GM12878 (cell line): ENCODE measurements around the gene NOL4L. TPM values are rescaled to one million over a fixed set of nuclear protein-coding genes. Genes with fewer than 3 reads are reported as not detected.

ENCODE experiments used
- BACH1 ChIP-seq: fragments of 450-650 bp; IDR thresholded peaks from 2 replicates; pipeline ENCODE4 v1.6.1; 2017; ENCODE audit warnings: mild to moderate bottlenecking, borderline replicate concordance
- BCLAF1 ChIP-seq: fragments of 450-650 bp; IDR thresholded peaks from 2 replicates; pipeline ENCODE4 v1.6.1; 2017; ENCODE audit warnings: antibody characterized with exemption, mild to moderate bottlenecking, moderate library complexity
- CBFB ChIP-seq: IDR thresholded peaks from 2 replicates; pipeline ENCODE4 v1.6.1; 2016; ENCODE audit warnings: antibody characterized with exemption, low read depth
- CBX5 ChIP-seq: sonication (generic); IDR thresholded peaks from 2 replicates; pipeline ENCODE4 v1.6.1; 2016; ENCODE audit warnings: low read depth, moderate library complexity, mild to moderate bottlenecking, inconsistent platforms
- ELK1 ChIP-seq: IDR thresholded peaks from 2 replicates; pipeline ENCODE4 v1.6.1; 2012; ENCODE audit warnings: low read depth, low read length, improper control_type of control experiment
- EZH2 ChIP-seq: IDR thresholded peaks from 2 replicates; pipeline ENCODE4 v1.6.1; 2012; ENCODE audit warnings: low read depth, mild to moderate bottlenecking, control low read depth, inconsistent platforms, low read length, borderline replicate concordance; ENCODE audit not compliant: control insufficient read depth
- HSF1 ChIP-seq: fragments of 150-350 bp; IDR thresholded peaks from 2 replicates; pipeline ENCODE4 v1.6.1; 2014; ENCODE audit warnings: mild to moderate bottlenecking, low read depth, low read length
- IKZF2 ChIP-seq, 2 experiments: fragments of 450-650 bp; IDR thresholded peaks; 2 replicates each; pipeline ENCODE4 v1.6.1; 2017; ENCODE audit warnings: mild to moderate bottlenecking in 2 of 2, moderate library complexity in 2 of 2
- MXI1 ChIP-seq: fragments of 150-350 bp; IDR thresholded peaks from 2 replicates; pipeline ENCODE4 v1.6.1; 2011; ENCODE audit warnings: low read depth, mild to moderate bottlenecking, inconsistent platforms, low read length, improper control_type of control experiment
- PAX5 ChIP-seq: IDR thresholded peaks from 2 replicates; pipeline ENCODE4 v1.6.1; 2011; ENCODE audit warnings: low read depth, low read length, borderline replicate concordance
- PML ChIP-seq: IDR thresholded peaks from 2 replicates; pipeline ENCODE4 v1.6.1; 2012; ENCODE audit warnings: low read length, inconsistent platforms
- POU2F2 ChIP-seq: IDR thresholded peaks from 3 replicates; pipeline ENCODE4 v1.6.1; 2011; ENCODE audit warnings: low read depth, mild to moderate bottlenecking, low read length, borderline replicate concordance
- SIN3A ChIP-seq: IDR thresholded peaks from 2 replicates; pipeline ENCODE4 v1.6.1; 2012; ENCODE audit warnings: low read depth, low read length, improper control_type of control experiment
- SMAD5 ChIP-seq: IDR thresholded peaks from 2 replicates; pipeline ENCODE4 v1.6.1; 2016; ENCODE audit warnings: antibody characterized with exemption, low read depth
- SUPT20H ChIP-seq: IDR thresholded peaks from 2 replicates; pipeline ENCODE4 v1.6.1; 2011; ENCODE audit warnings: low read depth, mild to moderate bottlenecking, low read length, moderate library complexity, borderline replicate concordance; ENCODE audit not compliant: control insufficient read depth
- TCF7 ChIP-seq: IDR thresholded peaks from 2 replicates; pipeline ENCODE4 v1.6.1; 2014; ENCODE audit warnings: antibody characterized with exemption, borderline replicate concordance
- ZBED1 ChIP-seq: IDR thresholded peaks from 2 replicates; pipeline ENCODE4 v1.6.1; 2016; ENCODE audit warnings: borderline replicate concordance
- ZNF384 ChIP-seq: IDR thresholded peaks from 2 replicates; pipeline ENCODE4 v1.6.1; 2012; ENCODE audit warnings: low read depth, mild to moderate bottlenecking, low read length, improper control_type of control experiment, borderline replicate concordance
- ZSCAN29 ChIP-seq: fragments of 450-650 bp; IDR thresholded peaks from 2 replicates; pipeline ENCODE4 v1.6.1; 2017; ENCODE audit warnings: mild to moderate bottlenecking, moderate library complexity
- polyA plus RNA-seq, 11 experiments: library from polyadenylated mRNA; depleted of rRNA in 4 of 11; unstranded in 6 of 11; stranded (reverse) in 5 of 11; fragments of >200 nt; fragmentation: Nextera tagmentation in 4 of 11; fragmentation: Illumina TruSeq in 1 of 11; extraction: Ambion mirVana in 4 of 11; extraction: Trizol in 1 of 11; gene quantifications; 1 replicate in 1 of 11; 2 replicates in 10 of 11; pipeline versions ENCODE4 v1.2.1 to v1.2.3, GENCODE V29; 2011 to 2016; ENCODE audit warnings: inconsistent platforms in 2 of 11, missing spikeins in 2 of 11, low read depth in 1 of 11
- total RNA-seq, 4 experiments: library from RNA; depleted of rRNA in 3 of 4; stranded (reverse); fragments of >200 nt in 3 of 4; fragmentation: Illumina TruSeq in 1 of 4; extraction: Trizol in 1 of 4; gene quantifications; 2 replicates each; pipeline versions ENCODE4 v1.2.1 to v1.2.3, GENCODE V29; 2013 to 2021
- TF ChIP-seq, protein P1 (sequence below): fragments of 150-350 bp; IDR thresholded peaks from 2 replicates; pipeline ENCODE4 v1.6.1; 2016; ENCODE audit warnings: low read depth, low read length
- TF ChIP-seq, protein P2 (sequence below): fragments of 450-650 bp; IDR thresholded peaks from 2 replicates; pipeline ENCODE4 v1.6.1; 2017; ENCODE audit warnings: low read depth, mild to moderate bottlenecking, moderate library complexity

NOL4L gene
- total and polyA plus RNA-seq, 10 of the 15 experiments (the other 5 are each of a cell fraction or from before 2014, with no cell fraction given), result 2.3 to 24.0 (median 8.0) TPM

DNA sequence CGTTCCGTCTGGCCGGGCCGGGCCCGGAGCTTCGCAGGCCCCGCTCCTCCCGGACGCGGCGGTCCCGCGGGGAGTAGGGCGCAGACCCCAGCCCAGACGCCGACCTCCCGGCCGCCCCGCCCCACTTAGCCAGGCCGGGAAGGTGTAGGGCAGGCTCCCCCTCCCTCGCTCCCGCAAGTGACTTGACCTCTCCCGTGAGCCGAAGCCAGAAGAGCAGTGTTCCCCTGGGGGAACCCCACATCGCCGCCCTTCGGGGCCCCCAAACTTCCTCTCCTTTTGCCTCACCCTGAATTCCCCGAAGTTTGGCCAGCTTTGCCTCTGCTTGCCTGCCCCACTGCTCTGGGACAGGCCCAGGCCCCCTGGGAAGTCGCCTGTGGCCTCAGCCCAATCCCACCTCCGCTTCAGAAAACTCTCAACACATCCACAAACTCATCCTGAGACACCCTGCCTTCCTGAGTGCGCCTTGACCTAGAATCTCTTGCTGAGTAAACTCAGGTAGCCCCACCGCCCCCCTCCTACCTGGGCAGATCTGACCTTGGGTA lies 524 bp upstream of the NOL4L start (continued):
- TF ChIP-seq BACH1 (no peak), TCF7 (no peak), MXI1 (0 out of 2 replicates have a peak, but pooled peaks have one; percentile 19), POU2F2 (no peak), PML (no peak), SMAD5 (no peak), ZSCAN29 (no peak), BCLAF1 (no peak), CBFB (no peak), ZNF384 (no peak), ELK1 (no peak), CBX5 (no peak), PAX5 (peak; percentile 48; the same call in 1 of the 2 replicates), EZH2 (no peak), IKZF2 (IDR thresholded peaks at IDR 0.05) (peak; percentile 49 to 56; a peak in 3 of 4 replicates), SIN3A (no peak), HSF1 (no peak), ZBED1 (no peak), SUPT20H (no peak)
- TF ChIP-seq, protein P1, sequence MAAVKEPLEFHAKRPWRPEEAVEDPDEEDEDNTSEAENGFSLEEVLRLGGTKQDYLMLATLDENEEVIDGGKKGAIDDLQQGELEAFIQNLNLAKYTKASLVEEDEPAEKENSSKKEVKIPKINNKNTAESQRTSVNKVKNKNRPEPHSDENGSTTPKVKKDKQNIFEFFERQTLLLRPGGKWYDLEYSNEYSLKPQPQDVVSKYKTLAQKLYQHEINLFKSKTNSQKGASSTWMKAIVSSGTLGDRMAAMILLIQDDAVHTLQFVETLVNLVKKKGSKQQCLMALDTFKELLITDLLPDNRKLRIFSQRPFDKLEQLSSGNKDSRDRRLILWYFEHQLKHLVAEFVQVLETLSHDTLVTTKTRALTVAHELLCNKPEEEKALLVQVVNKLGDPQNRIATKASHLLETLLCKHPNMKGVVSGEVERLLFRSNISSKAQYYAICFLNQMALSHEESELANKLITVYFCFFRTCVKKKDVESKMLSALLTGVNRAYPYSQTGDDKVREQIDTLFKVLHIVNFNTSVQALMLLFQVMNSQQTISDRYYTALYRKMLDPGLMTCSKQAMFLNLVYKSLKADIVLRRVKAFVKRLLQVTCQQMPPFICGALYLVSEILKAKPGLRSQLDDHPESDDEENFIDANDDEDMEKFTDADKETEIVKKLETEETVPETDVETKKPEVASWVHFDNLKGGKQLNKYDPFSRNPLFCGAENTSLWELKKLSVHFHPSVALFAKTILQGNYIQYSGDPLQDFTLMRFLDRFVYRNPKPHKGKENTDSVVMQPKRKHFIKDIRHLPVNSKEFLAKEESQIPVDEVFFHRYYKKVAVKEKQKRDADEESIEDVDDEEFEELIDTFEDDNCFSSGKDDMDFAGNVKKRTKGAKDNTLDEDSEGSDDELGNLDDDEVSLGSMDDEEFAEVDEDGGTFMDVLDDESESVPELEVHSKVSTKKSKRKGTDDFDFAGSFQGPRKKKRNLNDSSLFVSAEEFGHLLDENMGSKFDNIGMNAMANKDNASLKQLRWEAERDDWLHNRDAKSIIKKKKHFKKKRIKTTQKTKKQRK, result no peak
- TF ChIP-seq, protein P2, sequence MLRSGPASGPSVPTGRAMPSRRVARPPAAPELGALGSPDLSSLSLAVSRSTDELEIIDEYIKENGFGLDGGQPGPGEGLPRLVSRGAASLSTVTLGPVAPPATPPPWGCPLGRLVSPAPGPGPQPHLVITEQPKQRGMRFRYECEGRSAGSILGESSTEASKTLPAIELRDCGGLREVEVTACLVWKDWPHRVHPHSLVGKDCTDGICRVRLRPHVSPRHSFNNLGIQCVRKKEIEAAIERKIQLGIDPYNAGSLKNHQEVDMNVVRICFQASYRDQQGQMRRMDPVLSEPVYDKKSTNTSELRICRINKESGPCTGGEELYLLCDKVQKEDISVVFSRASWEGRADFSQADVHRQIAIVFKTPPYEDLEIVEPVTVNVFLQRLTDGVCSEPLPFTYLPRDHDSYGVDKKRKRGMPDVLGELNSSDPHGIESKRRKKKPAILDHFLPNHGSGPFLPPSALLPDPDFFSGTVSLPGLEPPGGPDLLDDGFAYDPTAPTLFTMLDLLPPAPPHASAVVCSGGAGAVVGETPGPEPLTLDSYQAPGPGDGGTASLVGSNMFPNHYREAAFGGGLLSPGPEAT, result peak; percentile 70; the same call in 1 of the 2 replicates
